RWPE1 (cell line): Measurements from ENCODE around the gene CD300LB.

Source experiments
- CTCF ChIA-PET: fragments of 350-600 bp; sonication (Branson Sonifier 250); formaldehyde crosslinking; extraction: SDS; loops from one replicate; lab custom pipeline; 2021; lab: Yijun Ruan, JAX
- POLR2A ChIA-PET: fragments of 400-600 bp; formaldehyde crosslinking; extraction: SDS; loops from one replicate; lab custom pipeline; 2020; ENCODE audit warnings: antibody characterized with exemption; ENCODE audit not compliant: low non-redundant PET; lab: Yijun Ruan, JAX
- DNase-seq: peaks from one replicate; pipeline ENCODE4 v3.0.0; 2012; ENCODE audit warnings: low spot score
- H3K27ac ChIP-seq: fragments of 450-650 bp; 2 replicates; pipeline ENCODE4 v1.5.1; 2017
- CTCF ChIP-seq: fragments of 450-650 bp; conservative IDR thresholded peaks from 2 replicates; pipeline ENCODE4 v1.5.1; 2017; ENCODE audit warnings: low read depth, mild to moderate bottlenecking

Gene CD300LB

GRCh38 chr17:74528491-74529199 is 2.6 kb downstream of the CD300LB start:
- TF ChIP-seq CTCF = no peak
- ChIA-PET CTCF (interaction anchor here (0.6 to 0.7 kb wide), 2 partner anchors 38 to 1003 kb away, joined by 3 read pairs; no protein-coding TSS in a partner anchor), POLR2A (no interaction called here)
- no peak for DNase-seq
- H3K27ac ChIP-seq = no peak overlapping the region

- ChIA-PET POLR2A (no interaction called here), CTCF (interaction anchor here (0.7 kb wide), 1 partner anchor 39 kb away, joined by 3 read pairs; no protein-coding TSS in a partner anchor)
- H3K27ac ChIP-seq = no peak overlapping the region
- no peak for TF ChIP-seq CTCF
- no peak for DNase-seq
Observed at GRCh38 chr17:74527756-74528155, 3.5 kb downstream of the CD300LB start.

- no peak for DNase-seq
- POLR2A ChIA-PET = no interaction called here
- TF ChIP-seq CTCF = no peak
- no peak overlapping the region for H3K27ac ChIP-seq
- CTCF ChIA-PET = no interaction called here
Observed at GRCh38 chr17:74527081-74527480, 4.2 kb downstream of the CD300LB start.

GRCh38 chr17:74526681-74527080 is 4.6 kb downstream of the CD300LB start:
- CTCF ChIA-PET = interaction anchor here (0.6 to 0.7 kb wide), 3 partner anchors 20 to 189 kb away, joined by 3 to 5 read pairs (median 3); no protein-coding TSS in a partner anchor
- no peak for TF ChIP-seq CTCF
- no peak overlapping the region for H3K27ac ChIP-seq
- POLR2A ChIA-PET = no interaction called here
- no peak for DNase-seq

GRCh38 chr17:74525781-74526288 is 5.4 kb downstream of the CD300LB start:
- POLR2A ChIA-PET = no interaction called here
- DNase-seq = no peak
- TF ChIP-seq CTCF = no peak
- CTCF ChIA-PET = interaction anchor here (0.6 to 0.7 kb wide), 3 partner anchors 113 to 188 kb away, joined by 3 to 5 read pairs (median 3); no protein-coding TSS in a partner anchor
- no peak overlapping the region for H3K27ac ChIP-seq

GRCh38 chr17:74525465-74525725 is 5.9 kb downstream of the CD300LB start:
- no peak overlapping the region for H3K27ac ChIP-seq
- CTCF ChIA-PET = no interaction called here
- POLR2A ChIA-PET = no interaction called here

More at GRCh38 chr17:74525465-74525725, 5.9 kb downstream of the CD300LB start:
- DNase-seq = no peak
- TF ChIP-seq CTCF = no peak
